Endometrial microvascular endothelial cells (primary cell): ENCODE results near the gene LIPK. TPM values are rescaled to one million over a fixed set of nuclear protein-coding genes. Genes with fewer than 3 reads are reported as not detected.
"Not testable (repeated sequence)": the region's sequence is repeated elsewhere in the genome, so short reads cannot be mapped to it uniquely, and the experiment has no call there.

ENCODE experiments used
- in situ Hi-C: cut with HindIII; loops from 2 replicates; pipeline ENCODE4 v1.10.0; 2017; ENCODE audit warnings: low sequenced_read_pairs, low pct_unique_long_range_greater_than_20kb; ENCODE audit errors: inconsistent ontology term
- total RNA-seq: library from RNA; depleted of rRNA; stranded (reverse); fragments of >200 nt; gene quantifications from one replicate; pipeline ENCODE4 v1.2.3, GENCODE V29; 2015; ENCODE audit errors: inconsistent ontology term

Gene LIPK
- total RNA-seq, 1 donor from 2014 or later: not detected

GRCh38 chr10:88707429-88708155, 1.5 kb downstream of the LIPK start:
- in situ Hi-C loops: no loop called here

GRCh38 chr10:88709361-88709760, 3.3 kb downstream of the LIPK start:
- in situ Hi-C loops: not testable (repeated sequence)

- in situ Hi-C loops: no loop called here
Observed at GRCh38 chr10:88715517-88715916, 9.5 kb downstream of the LIPK start.

- in situ Hi-C loops: no loop called here
Observed at GRCh38 chr10:88721392-88721791, 15.3 kb downstream of the LIPK start.

GRCh38 chr10:88725798-88726197, 19.7 kb downstream of the LIPK start:
- in situ Hi-C loops: no loop called here

GRCh38 chr10:88728107-88728763, 22.2 kb downstream of the LIPK start:
- in situ Hi-C loops: no loop called here

GRCh38 chr10:88730864-88731263, 24.8 kb downstream of the LIPK start:
- in situ Hi-C loops: no loop called here

- in situ Hi-C loops: no loop called here
Observed at GRCh38 chr10:88731296-88731695, 25.2 kb downstream of the LIPK start.

- in situ Hi-C loops: no loop called here
Observed at GRCh38 chr10:88733215-88733614, 27.2 kb downstream of the LIPK start.

- in situ Hi-C loops: no loop called here
Observed at GRCh38 chr10:88735661-88736060, 29.6 kb downstream of the LIPK start.

GRCh38 chr10:88741921-88742320, 35.9 kb downstream of the LIPK start:
- in situ Hi-C loops: not testable (repeated sequence)

GRCh38 chr10:88742448-88742847, 36.4 kb downstream of the LIPK start:
- in situ Hi-C loops: no loop called here

GRCh38 chr10:88744002-88744401, 38.0 kb downstream of the LIPK start:
- in situ Hi-C loops: no loop called here

GRCh38 chr10:88745633-88746032, 39.6 kb downstream of the LIPK start:
- in situ Hi-C loops: no loop called here

GRCh38 chr10:88754287-88754686, 48.2 kb downstream of the LIPK start:
- in situ Hi-C loops: no loop called here

- in situ Hi-C loops: no loop called here
Observed at GRCh38 chr10:88755753-88756152, 49.7 kb downstream of the LIPK start.

- in situ Hi-C loops: no loop called here
Observed at GRCh38 chr10:88756660-88757059, 50.6 kb downstream of the LIPK start.

- in situ Hi-C loops: no loop called here
Observed at GRCh38 chr10:88759366-88760101, 53.5 kb downstream of the LIPK start, which contains the start of gene LIPN. Gene LIPN, plus strand, starts transcription at chr10:88760020. Its CDS starts 1,386 bp downstream, at chr10:88761406.

GRCh38 chr10:88762906-88763305, 56.9 kb downstream of the LIPK start:
- in situ Hi-C loops: no loop called here

GRCh38 chr10:88763441-88763840, 57.4 kb downstream of the LIPK start:
- in situ Hi-C loops: no loop called here
